ENCODE measurements around the gene RLN3. TPM values are rescaled to one million over a fixed set of nuclear protein-coding genes. Genes with fewer than 3 reads are reported as not detected.

RLN3 gene
- total and polyA plus RNA-seq, 2 of the 8 experiments (the other 6 are each of a cell fraction or from before 2014, with no cell fraction given), result not detected

- TF ChIP-seq RXRA (IDR thresholded peaks at IDR 0.05; ENCODE audit: insufficient read depth, low read depth, low read length), result no peak
- TF ChIP-seq RAD21 (IDR thresholded peaks at IDR 0.05 in 1 of 2, conservative IDR thresholded peaks at IDR 0.05 in 1 of 2; ENCODE audit: low read depth in 2 of 2, low read length in 2 of 2), result peak; percentile 66 to 75
- no peak for TF ChIP-seq MAFK (IDR thresholded peaks at IDR 0.05; ENCODE audit: low read depth, low read length)
- no peak for TF ChIP-seq SP2 (IDR thresholded peaks at IDR 0.05; ENCODE audit: low read length)
- no peak for TF ChIP-seq POLR2A (IDR thresholded peaks at IDR 0.05; ENCODE audit: control extremely low read depth in 1 of 2, low read depth in 2 of 2, low read length in 2 of 2)
- TF ChIP-seq CBX5 (IDR thresholded peaks at IDR 0.05; ENCODE audit: low read depth, low read length), result no peak
- TF ChIP-seq ASH2L (IDR thresholded peaks at IDR 0.05; ENCODE audit: low read length), result no peak
- TF ChIP-seq PHF8 (conservative IDR thresholded peaks at IDR 0.05; ENCODE audit: low read depth, low read length), result no peak
- no peak for TF ChIP-seq NANOG (IDR thresholded peaks at IDR 0.05; ENCODE audit: insufficient read depth, low read depth, low read length, poor library complexity, severe bottlenecking)
- TF ChIP-seq MAX (IDR thresholded peaks at IDR 0.05), result no peak
- TF ChIP-seq KDM5A (IDR thresholded peaks at IDR 0.05; ENCODE audit: low read length), result no peak
- no peak for TF ChIP-seq SRF (IDR thresholded peaks at IDR 0.05; ENCODE audit: low read depth, low read length)
- no peak for TF ChIP-seq TBP (IDR thresholded peaks at IDR 0.05; ENCODE audit: low read depth, low read length)
- no peak for TF ChIP-seq BACH1 (IDR thresholded peaks at IDR 0.05; ENCODE audit: low read length)
- TF ChIP-seq FOSL1 (IDR thresholded peaks at IDR 0.05; ENCODE audit: insufficient read depth, low read depth, low read length), result no peak
- TF ChIP-seq TAF7 (optimal IDR thresholded peaks at IDR 0.05; ENCODE audit: borderline replicate concordance, low read depth, low read length), result no peak
- no peak for TF ChIP-seq TEAD4 (IDR thresholded peaks at IDR 0.05; ENCODE audit: low read depth, low read length)
- TF ChIP-seq KDM1A (IDR thresholded peaks at IDR 0.05; ENCODE audit: borderline replicate concordance, low read length), result peak; percentile 12; the same call in 1 of the 2 replicates
- no peak for TF ChIP-seq RNF2 (IDR thresholded peaks at IDR 0.05; ENCODE audit: borderline replicate concordance, low read depth, low read length, missing control alignments, poor library complexity, severe bottlenecking)
- TF ChIP-seq EP300 (IDR thresholded peaks at IDR 0.05; ENCODE audit: borderline replicate concordance in 1 of 2, low read depth in 2 of 2, low read length in 2 of 2), result no peak
- TF ChIP-seq KDM4A (IDR thresholded peaks at IDR 0.05; ENCODE audit: low read depth, low read length, severe bottlenecking), result no peak
- no peak for TF ChIP-seq BRCA1 (IDR thresholded peaks at IDR 0.05; ENCODE audit: low read depth, low read length)
Observed at GRCh38 chr19:14048443-14049153, 20.6 kb downstream of the RLN3 start (continued).
